ENCODE results near the gene TUBA1C. TPM values are rescaled to one million over a fixed set of nuclear protein-coding genes. Genes with fewer than 3 reads are reported as not detected.

Gene TUBA1C
- total and polyA plus RNA-seq, 9 of the 15 experiments (the other 6 are each of a cell fraction or from before 2014, with no cell fraction given): 755 to 3,012 (median 914) TPM

- no peak for TF ChIP-seq MECOM (CRISPR knock-in tag; IDR thresholded peaks at IDR 0.05)
- no peak for TF ChIP-seq MNT (conservative IDR thresholded peaks at IDR 0.05)
- TF ChIP-seq ZNF655 (CRISPR knock-in tag; IDR thresholded peaks at IDR 0.05): no peak
- no peak for TF ChIP-seq SNAPC5 (CRISPR knock-in tag; IDR thresholded peaks at IDR 0.05)
- TF ChIP-seq BRCA1 (IDR thresholded peaks at IDR 0.05): no peak
- no peak for TF ChIP-seq BRCA1 (CRISPR knock-in tag; IDR thresholded peaks at IDR 0.05)
- TF ChIP-seq HNRNPH1 (optimal IDR thresholded peaks at IDR 0.05; ENCODE audit: low read depth, low read length): no peak
- no peak for TF ChIP-seq SRF (CRISPR knock-in tag; IDR thresholded peaks at IDR 0.05)
- TF ChIP-seq MGA (IDR thresholded peaks at IDR 0.05): 0 out of 2 replicates have a peak, but pooled peaks have one; percentile 16
- TF ChIP-seq GABPA (tag; conservative IDR thresholded peaks at IDR 0.05; ENCODE audit: low read depth): no peak
Measured at GRCh38 chr12:49283541-49284429, 18.9 kb downstream of the TUBA1C start (continued).

All from K562 (cell line).